Brain microvascular endothelial cell (primary cell): ENCODE results near the gene ALOX5.
"Not testable (repeated sequence)": the region's sequence is repeated elsewhere in the genome, so short reads cannot be mapped to it uniquely, and the experiment has no call there.

Source experiments
- DNase-seq: peaks from one replicate; pipeline ENCODE4 v3.0.0-alpha.2; 2020
- H3K27ac ChIP-seq: fragments of 250-450 bp; sonication (Bioruptor Pico); 2 replicates; pipeline ENCODE4 v1.5.1; 2020; ENCODE audit warnings: mild to moderate bottlenecking, moderate library complexity
- H3K27me3 ChIP-seq: fragments of 250-450 bp; sonication (Bioruptor Pico); replicated peaks from 2 replicates; pipeline ENCODE4 v1.5.1; 2020; ENCODE audit warnings: mild to moderate bottlenecking
- H3K36me3 ChIP-seq: fragments of 250-450 bp; sonication (Bioruptor Pico); replicated peaks from 2 replicates; pipeline ENCODE4 v1.5.1; 2020; ENCODE audit warnings: mild to moderate bottlenecking
- H3K4me3 ChIP-seq: 2 replicates; pipeline ENCODE4 v1.5.1; 2011; ENCODE audit warnings: low read depth, mild to moderate bottlenecking, control low read depth, low read length, moderate library complexity
- in situ Hi-C: cut with HindIII; loops from 2 replicates; pipeline ENCODE4 v1.10.0; 2017; ENCODE audit warnings: low sequenced_read_pairs, low pct_ligation_motif_present
- TF ChIP-seq, protein P1 (sequence below): IDR thresholded peaks from 2 replicates; pipeline ENCODE4 v1.5.1; 2011; ENCODE audit warnings: low read depth, mild to moderate bottlenecking, moderate library complexity, low read length, control low read depth, inconsistent platforms; ENCODE audit errors: missing control alignments

The ALOX5 gene

DNA sequence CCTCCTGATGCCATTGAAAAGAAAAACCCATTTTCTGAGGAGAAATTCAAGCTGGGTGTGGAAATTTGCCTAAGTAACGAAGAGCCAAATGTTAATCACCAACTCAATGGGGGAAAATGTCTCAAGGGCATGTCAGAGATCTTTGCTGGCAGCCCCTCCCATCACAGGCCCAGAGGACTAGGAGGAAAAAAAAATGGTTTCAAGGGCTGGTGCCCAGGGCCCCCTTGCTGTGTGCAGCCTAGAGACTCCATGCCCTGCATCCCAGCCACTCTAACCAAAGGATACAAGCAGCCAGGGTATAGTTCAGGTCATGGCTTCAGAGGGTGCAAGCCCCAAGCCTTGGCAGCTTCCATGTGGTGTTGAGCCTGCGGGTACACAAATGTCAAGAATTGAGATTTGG is 106.3 kb downstream of the ALOX5 start:
- Histone ChIP-seq H3K27me3 (no peaks in the 10 kb centered on the region), H3K4me3 (no peak overlapping the region), H3K27ac (no peak overlapping the region), H3K36me3 (no peaks in the 10 kb centered on the region)
- TF ChIP-seq, protein P1, sequence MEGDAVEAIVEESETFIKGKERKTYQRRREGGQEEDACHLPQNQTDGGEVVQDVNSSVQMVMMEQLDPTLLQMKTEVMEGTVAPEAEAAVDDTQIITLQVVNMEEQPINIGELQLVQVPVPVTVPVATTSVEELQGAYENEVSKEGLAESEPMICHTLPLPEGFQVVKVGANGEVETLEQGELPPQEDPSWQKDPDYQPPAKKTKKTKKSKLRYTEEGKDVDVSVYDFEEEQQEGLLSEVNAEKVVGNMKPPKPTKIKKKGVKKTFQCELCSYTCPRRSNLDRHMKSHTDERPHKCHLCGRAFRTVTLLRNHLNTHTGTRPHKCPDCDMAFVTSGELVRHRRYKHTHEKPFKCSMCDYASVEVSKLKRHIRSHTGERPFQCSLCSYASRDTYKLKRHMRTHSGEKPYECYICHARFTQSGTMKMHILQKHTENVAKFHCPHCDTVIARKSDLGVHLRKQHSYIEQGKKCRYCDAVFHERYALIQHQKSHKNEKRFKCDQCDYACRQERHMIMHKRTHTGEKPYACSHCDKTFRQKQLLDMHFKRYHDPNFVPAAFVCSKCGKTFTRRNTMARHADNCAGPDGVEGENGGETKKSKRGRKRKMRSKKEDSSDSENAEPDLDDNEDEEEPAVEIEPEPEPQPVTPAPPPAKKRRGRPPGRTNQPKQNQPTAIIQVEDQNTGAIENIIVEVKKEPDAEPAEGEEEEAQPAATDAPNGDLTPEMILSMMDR, result no peak
- no peak for DNase-seq
- in situ Hi-C loops, result no loop called here

- H3K4me3 ChIP-seq, H3K27ac ChIP-seq, DNase-seq, H3K27me3 ChIP-seq, in situ Hi-C loops, H3K36me3 ChIP-seq: not testable (repeated sequence)
These were observed 107.1 kb downstream of the ALOX5 start for GRCh38 chr10:45481100-45481499.

GRCh38 chr10:45483002-45483401 is 109.0 kb downstream of the ALOX5 start:
- in situ Hi-C loops, result no loop called here
- no peak overlapping the region for H3K27ac ChIP-seq
- no peak overlapping the region for H3K4me3 ChIP-seq
- TF ChIP-seq, protein P1, result no peak
- no peak for DNase-seq
- no peaks in the 10 kb centered on the region for H3K27me3 ChIP-seq
- no peaks in the 10 kb centered on the region for H3K36me3 ChIP-seq

GRCh38 chr10:45487735-45488134 is 113.7 kb downstream of the ALOX5 start:
- H3K36me3 ChIP-seq, result no peaks in the 10 kb centered on the region
- TF ChIP-seq, protein P1, result no peak
- no peak overlapping the region for H3K27ac ChIP-seq
- in situ Hi-C loops, result no loop called here
- H3K27me3 ChIP-seq, result no peaks in the 10 kb centered on the region
- H3K4me3 ChIP-seq, result no peak overlapping the region
- no peak for DNase-seq

DNA sequence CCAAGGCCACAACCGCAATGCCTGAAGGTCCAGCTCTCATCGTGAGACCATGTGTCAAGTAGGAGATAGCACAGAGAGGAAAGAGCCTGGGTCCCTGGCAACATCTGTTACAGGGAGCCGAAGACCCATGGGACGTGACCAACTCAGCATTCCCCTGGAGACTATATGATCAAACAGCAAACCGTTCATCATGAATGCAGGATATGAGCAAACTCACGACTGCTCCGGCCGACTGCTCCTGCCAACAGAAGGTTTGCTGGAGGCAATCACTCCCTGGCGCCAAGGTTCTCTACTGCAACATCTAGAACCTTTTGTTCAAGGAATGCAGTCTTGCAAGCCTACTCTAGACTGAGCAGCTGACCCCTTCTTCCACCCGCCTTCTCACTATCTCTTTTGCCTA is 114.3 kb downstream of the ALOX5 start:
- in situ Hi-C loops, result no loop called here
- Histone ChIP-seq H3K36me3 (no peaks in the 10 kb centered on the region), H3K27me3 (no peaks in the 10 kb centered on the region), H3K27ac (no peak overlapping the region), H3K4me3 (no peak overlapping the region)
- DNase-seq, result no peak
- TF ChIP-seq, protein P1, result no peak

DNA sequence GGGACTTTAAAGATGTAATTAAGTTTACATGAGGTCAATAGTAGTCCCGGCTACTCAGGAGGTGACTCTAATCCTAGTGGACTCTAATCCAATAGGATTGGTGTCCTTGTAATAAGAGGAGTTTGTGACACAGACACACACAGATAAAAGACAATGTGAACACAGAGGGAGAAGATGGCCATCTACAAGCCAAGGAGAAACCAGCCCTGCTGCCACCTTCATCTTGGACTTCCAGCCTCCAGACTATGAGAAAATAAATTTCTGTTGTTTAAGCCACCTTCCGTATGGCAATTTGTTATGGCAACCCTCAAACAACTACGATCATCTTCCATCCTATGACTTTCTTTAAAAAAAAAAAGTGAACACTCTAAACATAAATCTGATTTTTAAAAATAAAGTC is 116.3 kb downstream of the ALOX5 start:
- H3K27me3 ChIP-seq, result no peaks in the 10 kb centered on the region

More for the DNA sequence above, 116.3 kb downstream of the ALOX5 start:
- no peak overlapping the region for H3K4me3 ChIP-seq
- no peak overlapping the region for H3K27ac ChIP-seq
- in situ Hi-C loops, result no loop called here
- no peak for DNase-seq
- no peaks in the 10 kb centered on the region for H3K36me3 ChIP-seq
- TF ChIP-seq, protein P1, result no peak
